Measurements from ENCODE around the gene VSNL1.

DNA sequence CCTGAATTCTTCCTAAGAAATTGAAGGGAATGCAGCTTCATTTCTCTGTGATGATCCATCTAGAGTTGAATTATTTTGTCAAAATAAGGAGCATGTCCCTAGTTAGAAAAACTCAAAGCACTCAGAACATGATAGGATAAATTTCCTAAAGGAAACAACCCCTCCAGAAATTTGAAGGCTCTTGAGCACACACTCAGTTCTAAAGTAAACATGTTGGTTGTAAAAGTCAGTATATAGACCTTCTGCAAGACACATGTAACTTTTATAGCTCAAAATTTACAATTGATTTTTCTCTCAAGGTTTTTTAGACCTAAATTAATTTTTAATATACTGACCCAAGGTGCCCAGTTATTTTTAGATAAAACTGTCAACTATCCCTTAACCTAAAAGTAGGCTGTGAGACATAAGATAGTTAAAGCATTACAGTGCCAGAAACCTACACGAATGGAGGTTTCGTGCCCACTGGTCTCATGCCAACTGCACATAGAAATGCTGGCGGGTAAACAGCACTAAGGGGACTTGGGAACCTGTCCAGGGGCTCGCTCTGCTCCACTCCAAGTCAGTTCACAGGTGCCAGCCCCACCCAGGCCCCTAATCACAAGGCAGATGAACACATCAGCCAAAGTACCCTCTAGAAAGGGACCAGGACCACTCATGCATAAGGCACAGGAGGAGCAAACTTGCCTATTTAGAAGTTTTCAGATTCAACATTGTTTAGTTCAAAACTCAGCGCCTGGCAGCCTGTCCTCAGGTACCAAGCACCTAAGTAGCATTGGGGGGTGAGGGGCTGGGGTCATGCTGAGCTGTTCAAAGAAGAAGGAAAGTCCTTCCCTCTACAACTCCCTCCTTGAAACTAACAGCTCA is 106.6 kb downstream of the VSNL1 start:
- TF ChIP-seq, protein P1, sequence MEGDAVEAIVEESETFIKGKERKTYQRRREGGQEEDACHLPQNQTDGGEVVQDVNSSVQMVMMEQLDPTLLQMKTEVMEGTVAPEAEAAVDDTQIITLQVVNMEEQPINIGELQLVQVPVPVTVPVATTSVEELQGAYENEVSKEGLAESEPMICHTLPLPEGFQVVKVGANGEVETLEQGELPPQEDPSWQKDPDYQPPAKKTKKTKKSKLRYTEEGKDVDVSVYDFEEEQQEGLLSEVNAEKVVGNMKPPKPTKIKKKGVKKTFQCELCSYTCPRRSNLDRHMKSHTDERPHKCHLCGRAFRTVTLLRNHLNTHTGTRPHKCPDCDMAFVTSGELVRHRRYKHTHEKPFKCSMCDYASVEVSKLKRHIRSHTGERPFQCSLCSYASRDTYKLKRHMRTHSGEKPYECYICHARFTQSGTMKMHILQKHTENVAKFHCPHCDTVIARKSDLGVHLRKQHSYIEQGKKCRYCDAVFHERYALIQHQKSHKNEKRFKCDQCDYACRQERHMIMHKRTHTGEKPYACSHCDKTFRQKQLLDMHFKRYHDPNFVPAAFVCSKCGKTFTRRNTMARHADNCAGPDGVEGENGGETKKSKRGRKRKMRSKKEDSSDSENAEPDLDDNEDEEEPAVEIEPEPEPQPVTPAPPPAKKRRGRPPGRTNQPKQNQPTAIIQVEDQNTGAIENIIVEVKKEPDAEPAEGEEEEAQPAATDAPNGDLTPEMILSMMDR (conservative IDR thresholded peaks at IDR 0.05; ENCODE audit: low read length), result no peak
- no peak for TF ChIP-seq EZH2phosphoT487 (IDR thresholded peaks at IDR 0.05; ENCODE audit: borderline replicate concordance)

All from Loucy (cell line).